Measurements from ENCODE around the gene ZDHHC9.
A peak's percentile ranks its signal among the peaks of the same experiment; 100 is the strongest.

ZDHHC9 gene

GRCh38 chrX:129762448-129762847, 81.2 kb downstream of the ZDHHC9 start:
- DNase-seq (ENCODE audit: low spot score): no peak

GRCh38 chrX:129761596-129761995, 82.1 kb downstream of the ZDHHC9 start:
- no peak for DNase-seq (ENCODE audit: low spot score)

- DNase-seq (ENCODE audit: low spot score): no peak
Observed at GRCh38 chrX:129760981-129761380, 82.7 kb downstream of the ZDHHC9 start.

GRCh38 chrX:129760155-129760554, 83.5 kb downstream of the ZDHHC9 start:
- DNase-seq (ENCODE audit: low spot score): no peak

GRCh38 chrX:129759576-129760061, 84.1 kb downstream of the ZDHHC9 start:
- DNase-seq (ENCODE audit: low spot score): peak; percentile 72

GRCh38 chrX:129755779-129756650, 87.7 kb downstream of the ZDHHC9 start:
- no peak for DNase-seq (ENCODE audit: low spot score)

GRCh38 chrX:129754056-129755024, 89.3 kb downstream of the ZDHHC9 start:
- DNase-seq (ENCODE audit: low spot score): no peak
